Suprapubic skin (tissue), 4 donors: ENCODE results near the gene SLC29A3.

ENCODE experiments used
- CTCF ChIP-seq, 2 donors: fragments of 200-600 bp in 1 of 2; fragments of 450-650 bp in 1 of 2; sonication (generic) in 1 of 2; IDR thresholded peaks; one replicate each; pipeline ENCODE4 v1.5.1; 2016 to 2019; ENCODE audit warnings: antibody characterized with exemption in 2 of 2, mild to moderate bottlenecking in 1 of 2, moderate library complexity in 1 of 2
- EP300 ChIP-seq: sonication (generic); formaldehyde crosslinking; IDR thresholded peaks from one replicate; pipeline ENCODE4 v1.6.1; 2017; ENCODE audit warnings: antibody characterized with exemption
- POLR2A ChIP-seq, 2 donors: fragments of 450-650 bp; IDR thresholded peaks; one replicate each; pipeline ENCODE4 v1.6.1; 2017; ENCODE audit warnings: antibody characterized with exemption in 2 of 2, mild to moderate bottlenecking in 2 of 2, moderate library complexity in 2 of 2
- POLR2AphosphoS5 ChIP-seq, 3 donors: sonication (generic); formaldehyde crosslinking; IDR thresholded peaks; one replicate each; pipeline ENCODE4 v1.6.1; 2017; ENCODE audit warnings: antibody characterized with exemption in 3 of 3

GRCh38 chr10:71371750-71372166, 52.7 kb downstream of the SLC29A3 start:
- no peak for TF ChIP-seq CTCF (IDR thresholded peaks at IDR 0.05)
- no peak for TF ChIP-seq POLR2A (IDR thresholded peaks at IDR 0.05)
- TF ChIP-seq EP300: no peak
- TF ChIP-seq POLR2AphosphoS5 (IDR thresholded peaks at IDR 0.05): no peak
